ENCODE results near the gene RFC5.
"Not testable (repeated sequence)": the region's sequence is repeated elsewhere in the genome, so short reads cannot be mapped to it uniquely, and the experiment has no call there.

RFC5 gene

DNA sequence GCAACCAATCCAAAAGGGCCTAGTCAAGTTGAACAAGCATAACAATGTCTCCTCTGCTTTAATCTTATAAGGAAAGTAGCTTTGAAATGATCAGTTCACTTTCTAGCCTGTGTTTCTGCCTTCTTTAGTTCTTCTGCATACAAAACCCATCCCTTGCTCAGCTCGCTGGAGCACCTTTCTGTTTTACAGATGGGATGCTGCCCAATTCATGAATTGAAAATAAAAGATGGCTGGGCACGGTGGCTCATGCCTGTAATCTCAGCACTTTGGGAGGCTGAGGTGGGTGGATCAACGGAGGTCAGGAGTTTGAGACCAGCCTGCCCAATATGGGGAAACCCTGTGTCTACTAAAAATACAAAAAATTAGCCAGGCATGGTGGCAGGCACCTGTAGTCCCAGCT, 4.5 kb upstream of the RFC5 start:
- no peak overlapping the region for H3K4me3 ChIP-seq (ENCODE audit: low read depth, low read length)
- no peak for DNase-seq (ENCODE audit: low read depth)

DNA sequence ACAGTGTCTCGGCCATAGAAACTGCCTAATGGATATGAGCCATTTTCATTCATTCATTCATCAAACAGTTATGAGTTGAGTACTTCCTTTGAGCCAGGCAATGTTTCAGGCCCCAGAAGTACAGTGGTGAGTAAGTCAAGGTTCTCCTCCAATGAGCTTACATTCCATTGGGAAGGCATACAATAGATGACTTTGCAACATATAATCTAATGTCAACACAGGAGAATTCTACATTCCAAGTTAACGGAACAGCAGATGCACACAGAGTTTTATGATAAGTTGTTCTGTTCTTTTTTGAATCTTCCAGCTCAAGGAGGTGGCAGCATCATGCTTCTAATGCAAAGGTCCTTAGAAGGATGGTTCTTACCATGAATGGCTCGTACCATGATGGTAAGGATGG, 3.2 kb upstream of the RFC5 start:
- no peak overlapping the region for H3K4me3 ChIP-seq (ENCODE audit: low read depth, low read length)
- DNase-seq (ENCODE audit: low read depth), result no peak

DNA sequence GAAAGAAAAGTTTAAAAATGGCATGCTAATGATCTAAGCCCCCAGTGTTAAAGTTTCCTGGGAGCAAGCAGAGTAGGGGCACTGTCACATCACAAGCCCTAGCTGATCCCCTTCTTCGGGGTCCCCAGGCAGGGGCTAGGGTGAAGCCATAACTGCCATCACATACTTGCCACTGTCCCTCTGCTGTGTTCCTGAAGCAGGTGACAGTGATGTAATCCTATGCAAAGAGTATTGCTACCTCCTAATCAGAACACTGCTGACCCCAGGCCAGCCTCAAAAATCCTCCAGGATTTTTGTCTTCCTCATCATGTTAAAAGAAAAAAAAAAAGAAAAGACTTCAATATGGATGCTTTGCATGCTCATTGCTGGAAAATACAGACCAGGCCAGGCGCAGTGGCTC, 1.2 kb upstream of the RFC5 start:
- no peak for DNase-seq (ENCODE audit: low read depth)
- H3K4me3 ChIP-seq (ENCODE audit: low read depth, low read length), result no peak overlapping the region

DNA sequence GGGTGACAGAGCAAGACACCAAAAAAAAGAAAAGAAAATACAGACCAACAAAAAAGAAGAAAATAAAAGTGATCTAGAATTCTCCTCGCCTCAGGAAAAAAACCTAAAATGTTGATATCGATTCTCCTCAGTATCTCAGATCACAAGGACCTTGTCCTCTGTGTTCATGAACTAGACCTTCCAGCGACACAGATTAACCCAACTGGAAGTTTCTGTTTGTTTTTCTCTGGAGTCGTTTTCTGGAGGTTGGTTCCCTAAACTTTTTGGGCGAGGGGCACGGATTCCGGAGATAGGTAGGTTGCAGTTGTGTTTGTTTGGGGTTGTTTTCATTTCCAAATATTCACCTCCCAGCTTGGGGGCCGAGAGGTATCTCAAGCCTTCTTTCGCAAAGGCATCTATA, 559 bp upstream of the RFC5 start:
- DNase-seq (ENCODE audit: low read depth), result no peak
- H3K4me3 ChIP-seq (ENCODE audit: low read depth, low read length), result peak overlapping the region; percentile 74

DNA sequence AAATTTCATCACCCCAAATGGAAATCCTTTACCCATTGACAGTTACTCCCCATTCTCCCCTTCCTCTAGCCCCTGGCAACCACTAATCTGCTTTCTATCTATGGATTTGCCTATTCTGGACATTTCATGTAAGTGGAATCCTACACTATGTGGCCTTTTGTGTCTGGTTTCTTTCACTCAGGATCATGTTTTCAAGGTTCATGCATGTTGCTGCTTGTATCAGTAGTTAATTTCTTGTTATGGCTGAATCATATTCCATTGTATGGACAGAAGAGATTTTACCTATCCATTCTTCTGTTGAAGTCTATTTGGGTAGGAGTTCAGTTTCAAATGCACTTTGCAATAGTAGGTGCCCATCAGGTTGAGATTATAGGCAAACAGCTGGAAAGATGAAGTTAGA, 1.4 kb downstream of the RFC5 start:
- H3K4me3 ChIP-seq (ENCODE audit: low read depth, low read length), result no peak overlapping the region

DNA sequence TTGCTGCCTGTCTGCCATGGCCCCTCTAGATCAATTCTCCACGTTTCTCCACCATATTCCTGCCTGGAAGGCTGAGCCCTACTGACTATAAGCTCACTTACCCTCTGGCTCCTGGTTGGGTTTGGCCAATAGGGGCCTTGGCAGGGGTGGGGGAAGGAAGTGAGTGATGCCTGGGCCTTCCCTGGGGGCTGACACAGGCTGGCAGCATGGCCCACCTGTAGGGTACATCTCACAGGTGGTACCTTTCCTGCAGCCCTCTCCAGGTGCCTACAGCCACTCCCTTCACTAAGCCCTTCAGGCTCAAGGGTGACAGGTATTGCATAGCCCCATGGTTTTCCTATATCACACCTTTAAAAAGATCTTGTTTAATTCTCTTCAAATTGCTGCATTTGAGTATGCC, 3.5 kb downstream of the RFC5 start:
- H3K4me3 ChIP-seq (ENCODE audit: low read depth, low read length), result no peak overlapping the region
- no peak for DNase-seq (ENCODE audit: low read depth)

More for the DNA sequence above, 1.4 kb downstream of the RFC5 start:
- no peak for DNase-seq (ENCODE audit: low read depth)

DNA sequence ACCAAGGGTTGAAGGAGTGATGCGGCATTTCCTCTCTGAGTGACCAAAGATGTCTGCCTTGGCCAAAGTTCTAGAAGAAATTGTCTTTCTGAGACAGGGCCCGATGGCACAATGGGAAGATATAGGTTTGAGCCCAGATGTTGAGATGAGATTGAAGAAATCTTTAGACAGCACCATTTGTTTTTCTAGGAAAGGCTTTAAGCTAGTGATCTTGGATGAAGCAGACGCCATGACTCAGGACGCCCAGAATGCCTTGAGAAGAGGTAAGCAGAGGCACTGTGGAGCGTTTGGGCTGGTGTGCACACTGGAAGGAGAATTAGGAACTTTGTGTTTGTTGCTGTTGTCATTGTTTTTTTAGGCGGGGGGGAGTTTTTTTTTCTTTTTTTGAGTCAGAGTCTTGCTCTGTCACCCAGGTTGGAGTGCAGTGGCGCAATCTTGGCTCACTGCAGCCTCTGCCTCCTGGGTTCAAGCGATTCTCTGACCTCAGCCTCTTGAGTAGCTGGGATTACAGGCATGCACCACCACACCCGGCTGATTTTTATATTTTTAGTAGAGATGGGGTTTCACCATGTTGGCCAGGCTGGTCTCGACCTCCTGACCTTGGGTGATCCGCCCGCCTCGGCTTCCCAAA, 5.7 kb downstream of the RFC5 start:
- H3K4me3 ChIP-seq (ENCODE audit: low read depth, low read length); DNase-seq (ENCODE audit: low read depth): not testable (repeated sequence)

DNA sequence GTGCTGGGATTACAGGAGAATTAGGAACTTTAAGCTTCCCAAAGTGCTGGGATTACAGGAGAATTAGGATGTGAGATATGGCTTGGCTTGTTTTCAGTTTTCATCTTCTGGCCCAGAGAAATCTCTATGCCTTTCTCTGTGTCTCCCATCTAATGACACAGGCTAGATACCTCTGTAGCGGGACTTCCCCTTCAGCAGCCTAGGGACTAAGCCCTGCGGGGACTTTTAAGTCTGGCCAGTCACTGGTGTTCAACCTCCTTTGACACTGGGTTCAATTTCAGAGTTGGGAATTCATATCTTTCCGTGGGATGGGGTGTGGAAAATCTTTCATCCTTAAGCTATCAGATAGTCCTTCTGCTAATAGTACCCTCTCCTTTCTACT, 6.2 kb downstream of the RFC5 start:
- H3K4me3 ChIP-seq (ENCODE audit: low read depth, low read length), result no peak overlapping the region
- no peak for DNase-seq (ENCODE audit: low read depth)

DNA sequence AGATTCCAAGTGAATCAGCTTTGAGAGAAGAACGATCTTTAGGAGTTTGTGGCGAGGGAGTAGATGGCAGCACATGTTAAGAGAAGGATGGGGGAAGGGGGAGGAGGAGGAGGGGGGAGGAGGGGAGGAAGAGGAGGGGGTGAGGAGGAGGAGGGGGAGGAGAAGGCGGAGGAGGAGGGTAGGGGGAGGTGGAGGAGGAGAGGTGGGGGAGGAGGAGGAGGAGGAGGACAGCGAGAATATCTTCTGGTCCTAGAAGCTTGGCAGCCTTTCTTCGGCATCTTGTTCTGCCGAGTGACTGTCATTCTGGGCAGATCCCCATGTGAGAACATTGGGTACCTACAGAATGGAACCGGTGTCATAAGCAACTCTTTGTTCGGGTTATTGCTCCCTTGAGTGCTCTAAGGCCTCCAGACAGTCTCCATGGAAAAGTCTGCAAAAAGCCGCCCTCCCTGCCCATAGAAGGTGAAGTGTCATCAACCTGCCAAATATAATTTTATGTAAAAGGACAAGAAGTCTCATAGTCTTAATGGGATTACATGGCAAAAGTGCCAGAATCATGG, 6.9 kb downstream of the RFC5 start:
- DNase-seq (ENCODE audit: low read depth), result no peak
- no peak overlapping the region for H3K4me3 ChIP-seq (ENCODE audit: low read depth, low read length)

DNA sequence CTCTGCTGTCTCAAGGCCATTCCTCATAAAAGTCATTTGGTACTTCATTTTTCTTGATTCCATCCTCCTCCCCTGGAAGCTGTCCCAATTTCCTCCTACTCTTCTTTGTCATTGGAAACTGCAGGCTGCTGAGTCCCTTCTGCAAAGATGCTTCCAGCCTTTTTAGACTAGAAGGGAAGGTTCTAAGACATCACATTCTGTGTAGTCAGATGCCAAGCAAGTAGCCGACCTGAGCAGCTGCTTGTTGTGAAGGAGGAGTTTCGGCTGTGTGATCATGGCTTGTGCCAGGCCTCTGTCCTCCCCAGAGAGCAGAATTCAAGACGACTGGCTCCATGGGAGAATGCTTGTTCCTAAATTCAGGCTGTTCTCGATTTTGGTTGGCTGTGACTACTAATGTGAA, 8.7 kb downstream of the RFC5 start:
- DNase-seq (ENCODE audit: low read depth), result no peak
- no peak overlapping the region for H3K4me3 ChIP-seq (ENCODE audit: low read depth, low read length)

DNA sequence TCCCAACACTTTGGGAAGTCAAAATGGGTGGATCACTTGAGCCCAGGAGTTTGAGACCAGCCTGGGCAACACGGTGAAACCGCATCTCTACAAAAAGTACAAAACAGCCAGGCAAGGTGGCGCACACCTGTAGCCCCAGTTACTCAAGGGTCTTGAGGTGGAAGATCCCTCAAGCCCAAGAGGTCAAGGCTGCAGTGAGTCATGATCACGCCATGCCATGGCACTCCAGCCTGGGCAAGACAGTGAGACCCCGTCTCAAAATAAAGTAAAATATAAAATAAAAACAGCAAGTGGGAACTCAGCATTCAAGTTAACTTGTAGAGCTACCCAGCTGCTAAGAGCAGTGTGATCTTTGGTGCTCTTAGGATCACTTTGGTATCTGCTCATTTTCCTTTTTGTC, 12.7 kb downstream of the RFC5 start:
- no peak overlapping the region for H3K4me3 ChIP-seq (ENCODE audit: low read depth, low read length)
- DNase-seq (ENCODE audit: low read depth), result no peak

DNA sequence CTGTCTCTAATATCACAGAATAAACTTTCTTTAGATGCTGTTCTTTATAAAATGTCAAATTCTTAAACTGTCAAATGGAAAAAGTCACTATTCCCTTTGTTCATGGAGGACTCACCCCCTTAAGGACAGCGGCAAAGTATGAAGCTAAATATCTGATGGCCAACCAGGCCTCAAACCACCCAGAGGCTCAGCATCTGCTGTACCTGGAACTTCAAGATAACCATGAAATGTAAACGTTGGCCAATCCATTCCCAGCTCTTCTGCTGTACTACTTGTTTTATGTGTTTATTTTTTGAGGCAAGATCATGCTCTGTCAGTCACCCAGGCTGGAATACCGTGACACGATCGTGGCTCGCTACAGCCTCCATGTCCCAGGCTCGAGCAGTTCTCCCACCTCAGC, 15.7 kb downstream of the RFC5 start:
- DNase-seq (ENCODE audit: low read depth), result no peak

DNA sequence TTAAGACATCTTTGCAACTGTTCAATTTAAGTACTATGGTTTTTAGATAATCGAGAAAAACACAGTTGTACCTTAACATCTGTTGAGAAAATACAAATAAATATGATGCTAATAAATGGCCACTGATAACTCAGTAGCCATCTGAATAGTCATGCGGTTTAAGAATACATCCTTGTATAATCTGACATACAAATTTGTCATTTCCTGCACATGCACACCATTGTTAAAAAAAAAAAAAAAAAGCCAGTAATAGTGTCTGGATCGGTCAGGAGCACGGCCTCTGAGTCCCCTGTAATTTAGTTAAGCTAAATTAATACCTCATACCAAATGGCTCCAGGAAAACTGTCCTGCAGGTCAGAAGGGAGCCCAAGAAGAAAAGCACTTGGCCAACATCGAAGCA, 16.8 kb downstream of the RFC5 start:
- DNase-seq (ENCODE audit: low read depth), result no peak
- H3K4me3 ChIP-seq (ENCODE audit: low read depth, low read length), result no peak overlapping the region

More for the DNA sequence above, 15.7 kb downstream of the RFC5 start:
- H3K4me3 ChIP-seq (ENCODE audit: low read depth, low read length), result no peak overlapping the region

DNA sequence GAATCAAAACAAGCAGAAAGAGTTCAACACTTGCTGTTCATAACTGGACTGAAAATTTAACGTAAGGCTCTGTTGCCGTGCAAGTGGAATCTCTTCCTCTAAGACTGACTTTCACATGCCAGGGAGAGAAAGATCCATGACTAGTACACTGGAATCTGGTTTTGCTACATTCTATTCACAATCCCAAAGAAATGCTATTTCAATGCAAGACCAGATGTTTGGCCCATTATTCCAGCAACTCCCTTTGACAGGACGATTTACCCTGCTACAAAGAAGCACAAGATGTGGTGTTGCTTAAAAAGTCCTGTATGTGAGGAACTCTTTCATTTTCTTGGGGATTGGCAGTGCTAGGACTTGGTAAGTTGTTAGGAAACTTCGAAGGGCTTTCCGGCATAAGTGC, 17.4 kb downstream of the RFC5 start:
- no peak for DNase-seq (ENCODE audit: low read depth)
- no peak overlapping the region for H3K4me3 ChIP-seq (ENCODE audit: low read depth, low read length)

DNA sequence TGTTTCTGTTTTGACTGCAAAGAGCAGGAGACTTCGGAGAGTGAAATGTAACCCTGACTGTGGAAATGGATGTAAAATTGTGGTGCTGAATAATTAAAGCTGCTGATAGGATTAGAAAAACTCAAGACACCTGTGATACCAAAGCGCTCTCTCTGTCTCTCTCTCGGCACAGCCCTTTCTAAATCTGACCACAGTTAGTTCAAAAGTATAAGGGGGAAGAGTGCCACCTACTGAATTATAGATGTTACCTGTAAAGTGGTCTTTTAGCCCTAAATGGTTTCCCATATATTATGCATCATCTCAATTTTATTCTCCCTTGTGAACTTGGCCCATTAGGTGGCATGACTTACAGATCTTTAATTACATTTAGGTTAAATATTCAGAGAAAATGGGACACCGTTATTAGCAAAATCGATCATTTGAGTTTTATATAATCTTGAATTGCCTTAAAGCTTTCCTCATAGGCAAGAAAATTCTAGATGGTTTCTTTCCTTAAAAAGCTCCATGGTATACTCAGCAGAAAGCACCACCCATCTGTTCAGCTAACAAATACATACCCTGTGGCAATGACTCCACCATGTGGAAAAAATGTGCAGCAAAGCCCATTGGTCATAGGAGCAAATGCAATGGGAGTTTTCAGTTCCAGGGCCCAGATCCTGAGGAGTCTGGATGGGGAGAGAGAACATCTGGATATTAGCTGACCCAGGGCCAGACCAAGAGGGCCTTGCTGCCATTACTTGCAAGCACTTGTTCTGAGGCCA, 18.1 kb downstream of the RFC5 start:
- H3K4me3 ChIP-seq (ENCODE audit: low read depth, low read length), result no peak overlapping the region
- DNase-seq (ENCODE audit: low read depth), result no peak

DNA sequence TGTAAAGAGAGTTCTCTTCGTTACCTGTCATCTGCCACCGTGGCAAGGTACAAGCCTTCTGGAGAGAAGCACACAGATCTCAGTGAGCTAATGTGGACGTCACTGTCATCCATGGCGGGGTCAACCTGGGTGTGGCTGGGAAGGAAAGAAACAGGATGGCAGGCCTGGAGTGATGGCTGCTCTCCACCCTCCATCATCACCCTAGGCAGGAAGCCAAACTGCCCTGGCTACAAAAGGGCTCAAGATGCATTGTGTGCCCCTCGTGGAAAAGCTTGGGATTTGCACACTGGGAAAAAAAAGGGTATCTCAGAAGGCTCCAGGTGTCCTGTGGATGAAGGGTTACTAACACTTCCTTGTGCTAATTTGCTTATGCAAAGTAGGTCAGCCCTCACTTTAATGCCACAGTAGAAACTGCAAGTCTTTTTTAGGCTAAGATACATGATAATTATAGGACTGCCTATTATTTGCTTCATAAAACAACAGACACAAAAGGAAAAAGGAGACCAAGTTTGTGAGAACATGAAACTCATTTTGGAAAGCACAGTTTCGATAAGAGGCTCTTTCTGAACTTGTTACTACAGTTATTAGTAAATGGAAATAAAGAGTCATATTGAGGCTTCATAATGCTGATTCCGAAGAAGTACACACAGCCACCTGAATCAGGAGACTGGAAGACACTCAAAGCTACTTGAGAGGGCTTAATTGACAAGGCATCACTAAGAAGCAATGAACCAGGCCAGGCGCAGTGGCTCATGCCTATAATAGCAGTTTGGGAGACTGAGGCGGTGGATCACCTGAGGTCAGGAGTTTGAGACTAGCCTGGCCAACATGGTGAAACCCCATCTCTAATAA, 18.9 kb downstream of the RFC5 start:
- H3K4me3 ChIP-seq (ENCODE audit: low read depth, low read length), result no peak overlapping the region
- DNase-seq (ENCODE audit: low read depth), result no peak

DNA sequence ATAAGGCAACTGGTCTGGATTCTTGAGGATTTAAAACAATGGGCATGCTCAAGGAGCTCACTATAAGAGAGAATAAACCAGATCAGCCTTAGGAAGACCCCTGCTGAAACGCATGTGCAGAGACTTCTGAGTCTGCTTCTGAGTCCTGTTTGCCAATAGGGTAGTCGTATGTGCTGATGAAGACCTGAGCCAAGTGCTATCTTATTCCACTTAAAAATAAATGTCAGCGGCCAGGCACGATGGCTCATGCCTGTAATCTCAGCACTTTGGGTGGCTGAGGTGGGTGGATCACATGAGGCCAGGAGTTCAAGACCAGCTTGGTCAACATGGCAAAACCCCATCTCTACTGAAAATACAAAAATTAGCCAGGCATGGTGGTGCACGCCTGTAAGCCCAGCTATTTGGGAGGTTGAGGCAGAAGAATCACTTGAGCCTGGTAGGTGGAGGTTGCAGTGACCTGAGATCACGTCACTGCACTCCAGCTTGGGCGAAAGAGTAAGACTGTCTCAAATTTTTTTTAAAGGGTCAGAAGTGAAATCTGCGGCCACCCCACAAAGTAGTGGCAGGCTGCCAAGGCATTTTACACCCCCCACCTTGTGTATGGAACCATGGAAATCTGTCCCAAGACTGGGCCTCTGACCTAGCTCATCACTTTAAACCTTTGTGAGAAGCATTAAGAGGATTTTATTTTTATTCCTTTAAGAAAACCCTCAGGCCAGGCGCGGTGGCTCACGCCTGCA, 20.3 kb downstream of the RFC5 start:
- no peak for DNase-seq (ENCODE audit: low read depth)
- H3K4me3 ChIP-seq (ENCODE audit: low read depth, low read length), result no peak overlapping the region

DNA sequence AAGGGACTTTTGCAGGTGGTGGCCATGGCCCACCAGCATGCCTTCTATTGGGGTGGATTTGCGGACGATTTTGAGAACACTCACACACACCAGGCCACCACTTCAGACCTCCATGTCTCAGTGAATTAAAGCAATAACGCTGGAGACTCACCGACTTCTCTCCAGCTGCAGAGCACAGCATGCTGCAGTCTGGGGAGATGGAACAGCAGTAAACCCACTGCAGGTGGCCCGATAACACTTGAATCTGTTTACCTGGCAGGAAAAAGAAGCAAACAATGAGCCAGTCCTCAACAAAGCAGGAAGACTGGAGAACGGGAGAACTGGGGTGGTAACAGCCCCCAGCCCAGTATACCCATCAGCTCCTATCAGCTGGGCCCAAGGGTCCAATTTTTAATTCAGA, 21.6 kb downstream of the RFC5 start:
- DNase-seq (ENCODE audit: low read depth), result no peak
- no peak overlapping the region for H3K4me3 ChIP-seq (ENCODE audit: low read depth, low read length)

DNA sequence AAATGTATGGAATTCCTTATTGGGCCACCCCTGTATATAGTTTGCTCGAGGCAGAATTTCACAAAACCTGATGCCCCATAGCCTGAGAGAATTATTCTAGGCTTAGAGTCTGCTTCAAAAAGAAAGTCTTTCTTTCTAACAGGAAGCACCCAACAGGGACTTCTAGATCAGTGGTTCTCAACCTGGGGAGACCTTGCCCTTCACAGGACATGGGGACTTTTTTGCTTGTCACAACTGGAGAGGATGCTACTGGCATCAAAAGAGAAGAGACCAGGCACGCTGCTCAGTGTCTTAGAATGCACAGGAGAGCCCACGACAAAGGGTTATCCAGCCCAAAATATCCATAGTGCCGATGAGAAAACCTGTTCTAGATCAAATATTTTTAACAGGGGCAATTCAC, 25.6 kb downstream of the RFC5 start:
- no peak overlapping the region for H3K4me3 ChIP-seq (ENCODE audit: low read depth, low read length)
- DNase-seq (ENCODE audit: low read depth), result no peak

DNA sequence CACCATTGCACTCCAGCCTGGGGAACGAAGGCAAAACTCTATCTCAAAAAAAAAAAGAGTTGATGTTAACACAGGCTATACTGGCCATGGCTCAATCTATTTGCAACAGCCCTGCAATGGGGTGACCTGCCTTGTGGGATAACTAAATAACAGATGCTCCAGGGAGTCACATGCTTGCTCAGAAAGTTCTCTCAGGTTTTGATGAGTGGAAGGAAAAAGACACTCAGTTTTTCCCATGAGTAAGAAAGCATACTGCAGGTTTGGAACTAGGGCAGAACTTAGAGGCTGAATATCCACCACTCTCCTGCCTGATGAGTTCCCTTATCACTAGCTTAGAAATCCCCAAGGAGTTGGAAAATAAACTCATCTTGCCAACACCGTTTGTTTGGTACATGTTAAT, 27.6 kb downstream of the RFC5 start:
- DNase-seq (ENCODE audit: low read depth), result no peak
- H3K4me3 ChIP-seq (ENCODE audit: low read depth, low read length), result no peak overlapping the region
